ENCODE measurements around the gene SYCP2. TPM values are rescaled to one million over a fixed set of nuclear protein-coding genes. Genes with fewer than 3 reads are reported as not detected.

Gene SYCP2
- total RNA-seq, 6 experiments from 2014 or later: 0.23 to 1.1 (median 0.56) TPM

DNA sequence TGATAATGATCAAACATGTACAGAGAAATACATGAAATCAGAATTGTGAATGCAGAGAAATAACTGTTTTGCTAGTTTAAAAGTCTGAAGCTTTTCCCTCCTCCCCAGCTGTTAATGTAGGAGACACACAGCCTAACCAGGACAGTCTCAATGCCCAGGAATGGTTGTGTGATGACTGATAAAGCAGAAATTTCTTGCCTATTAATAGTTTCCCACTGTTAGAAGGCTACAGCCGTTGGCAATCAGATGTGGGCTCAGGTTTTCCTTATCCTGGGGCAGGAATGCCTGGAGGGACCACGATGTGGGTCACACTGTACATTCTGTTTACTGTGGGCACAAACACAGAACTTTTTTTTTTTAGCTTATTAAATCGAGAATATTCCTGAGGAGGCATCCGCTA is 4.8 kb upstream of the SYCP2 start:
- H3K27me3 Mint-ChIP-seq (ENCODE audit: insufficient read depth): 0 out of 2 replicates have a peak, but pooled peaks cover 2% of the 10 kb centered on the region
- peaks cover 7% of the 10 kb centered on the region; the same call in 1 of the 2 replicates for H3K9me3 Mint-ChIP-seq
- peak overlapping the region; percentile 91 for H3K27ac Mint-ChIP-seq
- peak overlapping the region; percentile 91 for H3K4me3 Mint-ChIP-seq
- peaks cover 47% of the 10 kb centered on the region for H3K4me1 Mint-ChIP-seq (ENCODE audit: low read depth)
- peaks cover 12% of the 10 kb centered on the region for H3K36me3 Mint-ChIP-seq (ENCODE audit: low read depth)
- peak; percentile 83 for DNase-seq
- TF ChIP-seq, protein P1, sequence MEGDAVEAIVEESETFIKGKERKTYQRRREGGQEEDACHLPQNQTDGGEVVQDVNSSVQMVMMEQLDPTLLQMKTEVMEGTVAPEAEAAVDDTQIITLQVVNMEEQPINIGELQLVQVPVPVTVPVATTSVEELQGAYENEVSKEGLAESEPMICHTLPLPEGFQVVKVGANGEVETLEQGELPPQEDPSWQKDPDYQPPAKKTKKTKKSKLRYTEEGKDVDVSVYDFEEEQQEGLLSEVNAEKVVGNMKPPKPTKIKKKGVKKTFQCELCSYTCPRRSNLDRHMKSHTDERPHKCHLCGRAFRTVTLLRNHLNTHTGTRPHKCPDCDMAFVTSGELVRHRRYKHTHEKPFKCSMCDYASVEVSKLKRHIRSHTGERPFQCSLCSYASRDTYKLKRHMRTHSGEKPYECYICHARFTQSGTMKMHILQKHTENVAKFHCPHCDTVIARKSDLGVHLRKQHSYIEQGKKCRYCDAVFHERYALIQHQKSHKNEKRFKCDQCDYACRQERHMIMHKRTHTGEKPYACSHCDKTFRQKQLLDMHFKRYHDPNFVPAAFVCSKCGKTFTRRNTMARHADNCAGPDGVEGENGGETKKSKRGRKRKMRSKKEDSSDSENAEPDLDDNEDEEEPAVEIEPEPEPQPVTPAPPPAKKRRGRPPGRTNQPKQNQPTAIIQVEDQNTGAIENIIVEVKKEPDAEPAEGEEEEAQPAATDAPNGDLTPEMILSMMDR (IDR thresholded peaks at IDR 0.05): no peak

DNA sequence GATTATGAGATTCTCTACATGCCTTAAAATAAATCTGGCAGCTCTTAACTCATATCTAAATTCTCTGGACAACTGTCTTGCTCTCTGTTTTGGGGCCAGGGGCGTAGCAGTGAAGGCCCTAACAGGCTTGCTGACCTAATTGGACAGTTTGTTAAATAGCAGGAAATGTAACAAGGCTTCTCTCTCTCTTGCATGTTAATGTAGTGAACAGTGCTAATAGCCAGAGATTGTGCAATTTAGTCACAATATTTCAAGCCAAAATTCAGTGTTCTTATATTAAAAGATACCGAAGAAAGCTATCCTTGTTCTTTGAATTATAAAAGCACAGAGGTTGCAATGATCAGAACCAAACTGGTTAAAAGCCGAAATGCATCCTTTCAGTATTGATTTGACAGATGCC is 3.7 kb upstream of the SYCP2 start:
- Mint-ChIP-seq H3K4me1 (ENCODE audit: low read depth) (peaks cover 44% of the 10 kb centered on the region), H3K27ac (no peak overlapping the region), H3K4me3 (peak overlapping the region; percentile 91), H3K27me3 (ENCODE audit: insufficient read depth) (0 out of 2 replicates have a peak, but pooled peaks cover 2% of the 10 kb centered on the region), H3K9me3 (peaks cover 7% of the 10 kb centered on the region; the same call in 1 of the 2 replicates), H3K36me3 (ENCODE audit: low read depth) (peaks cover 12% of the 10 kb centered on the region)
- TF ChIP-seq, protein P1 (IDR thresholded peaks at IDR 0.05): no peak
- DNase-seq: no peak

- Mint-ChIP-seq H3K27me3 (ENCODE audit: insufficient read depth) (0 out of 2 replicates have a peak, but pooled peaks cover 2% of the 10 kb centered on the region), H3K4me1 (ENCODE audit: low read depth) (peaks cover 42% of the 10 kb centered on the region), H3K9me3 (peaks cover 7% of the 10 kb centered on the region; the same call in 1 of the 2 replicates), H3K36me3 (ENCODE audit: low read depth) (peaks cover 12% of the 10 kb centered on the region), H3K4me3 (no peak overlapping the region), H3K27ac (no peak overlapping the region)
- TF ChIP-seq, protein P1 (IDR thresholded peaks at IDR 0.05): no peak
- DNase-seq: no peak
Measured at GRCh38 chr20:59936409-59936808, 3.0 kb upstream of the SYCP2 start.

- Mint-ChIP-seq H3K4me1 (ENCODE audit: low read depth) (peaks cover 37% of the 10 kb centered on the region), H3K4me3 (no peak overlapping the region), H3K27ac (no peak overlapping the region), H3K9me3 (peaks cover 7% of the 10 kb centered on the region; the same call in 1 of the 2 replicates), H3K36me3 (ENCODE audit: low read depth) (peaks cover 12% of the 10 kb centered on the region), H3K27me3 (ENCODE audit: insufficient read depth) (0 out of 2 replicates have a peak, but pooled peaks cover 2% of the 10 kb centered on the region)
- TF ChIP-seq, protein P1 (IDR thresholded peaks at IDR 0.05): no peak
- DNase-seq: no peak
Measured at GRCh38 chr20:59935457-59936185, 2.2 kb upstream of the SYCP2 start.

- DNase-seq: peak; percentile 37
- H3K4me3 Mint-ChIP-seq: peak overlapping the region; percentile 84
- 0 out of 2 replicates have a peak, but pooled peaks cover 2% of the 10 kb centered on the region for H3K27me3 Mint-ChIP-seq (ENCODE audit: insufficient read depth)
- H3K36me3 Mint-ChIP-seq (ENCODE audit: low read depth): peaks cover 12% of the 10 kb centered on the region
- TF ChIP-seq, protein P1 (IDR thresholded peaks at IDR 0.05): peak; percentile 98
- peaks cover 37% of the 10 kb centered on the region for H3K4me1 Mint-ChIP-seq (ENCODE audit: low read depth)
- no peak overlapping the region for H3K27ac Mint-ChIP-seq
- peaks cover 7% of the 10 kb centered on the region; the same call in 1 of the 2 replicates for H3K9me3 Mint-ChIP-seq
Measured at GRCh38 chr20:59933849-59934585, 580 bp upstream of the SYCP2 start.
